Ammon's horn (tissue), 1 donor: ENCODE data around the gene CRKL.
"Not testable (repeated sequence)": the region's sequence is repeated elsewhere in the genome, so short reads cannot be mapped to it uniquely, and the experiment has no call there.

Experiments used
- DNase-seq: peaks from one replicate; pipeline ENCODE4 v3.0.0-alpha.2; 2016; ENCODE audit warnings: low spot score

The CRKL gene

DNA sequence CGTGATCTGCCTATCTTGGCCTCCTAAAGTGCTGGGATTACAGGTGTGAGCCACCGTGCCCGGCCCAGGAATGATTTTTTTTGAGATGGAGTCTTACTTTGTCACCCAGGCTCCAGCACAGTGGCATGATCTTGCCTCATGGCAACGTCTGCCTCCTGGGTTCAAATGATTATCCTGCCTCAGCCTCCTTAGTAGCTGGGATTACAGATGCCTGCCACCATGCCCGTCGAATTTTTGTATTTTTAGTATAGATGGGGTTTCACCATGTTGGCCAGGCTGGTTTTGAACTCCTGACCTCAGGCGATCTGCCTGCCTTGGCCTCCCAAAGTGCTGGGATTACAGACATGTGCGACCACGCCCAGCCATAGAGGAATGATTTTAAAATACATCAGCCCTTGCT lies 17.8 kb downstream of the CRKL start:
- DNase-seq: not testable (repeated sequence)

DNA sequence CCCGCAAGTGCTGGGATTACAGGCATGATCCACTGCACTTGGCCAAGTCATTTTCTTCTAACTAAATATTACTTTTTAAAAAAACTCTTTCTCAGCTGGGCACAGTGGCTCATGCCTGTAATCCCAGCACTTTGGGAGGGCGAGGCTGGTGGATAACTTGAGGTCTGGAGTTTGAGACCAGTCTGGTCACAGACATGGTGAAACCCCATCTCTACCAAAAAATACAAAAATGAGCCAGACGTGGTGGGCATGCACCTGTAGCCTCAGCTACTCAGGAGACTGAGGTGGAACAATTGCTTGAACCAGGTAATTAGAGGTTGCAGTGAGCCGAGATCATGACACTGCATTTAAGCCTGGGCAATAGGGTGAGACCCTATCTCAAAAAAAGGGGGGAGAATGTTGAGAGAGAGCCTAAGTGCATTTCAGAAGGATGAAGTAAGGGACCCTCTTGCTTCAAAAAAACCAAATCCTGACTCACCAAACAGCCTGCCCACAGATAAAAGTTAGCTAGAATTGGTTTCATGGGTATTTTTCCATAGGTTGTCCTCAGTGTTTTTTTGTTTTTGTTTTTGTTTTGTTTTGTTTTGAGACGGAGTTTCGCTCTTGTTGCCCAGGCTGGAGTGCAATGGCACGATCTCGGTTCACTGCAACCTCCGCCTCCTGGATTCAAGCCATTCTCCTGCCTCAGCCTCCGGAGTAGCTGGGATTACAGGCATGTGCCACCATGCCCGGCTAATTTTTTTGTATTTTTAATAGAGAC lies 18.8 kb downstream of the CRKL start:
- DNase-seq: not testable (repeated sequence)

- no peak for DNase-seq
Observed at GRCh38 chr22:20937031-20937793, 20.0 kb downstream of the CRKL start.

DNA sequence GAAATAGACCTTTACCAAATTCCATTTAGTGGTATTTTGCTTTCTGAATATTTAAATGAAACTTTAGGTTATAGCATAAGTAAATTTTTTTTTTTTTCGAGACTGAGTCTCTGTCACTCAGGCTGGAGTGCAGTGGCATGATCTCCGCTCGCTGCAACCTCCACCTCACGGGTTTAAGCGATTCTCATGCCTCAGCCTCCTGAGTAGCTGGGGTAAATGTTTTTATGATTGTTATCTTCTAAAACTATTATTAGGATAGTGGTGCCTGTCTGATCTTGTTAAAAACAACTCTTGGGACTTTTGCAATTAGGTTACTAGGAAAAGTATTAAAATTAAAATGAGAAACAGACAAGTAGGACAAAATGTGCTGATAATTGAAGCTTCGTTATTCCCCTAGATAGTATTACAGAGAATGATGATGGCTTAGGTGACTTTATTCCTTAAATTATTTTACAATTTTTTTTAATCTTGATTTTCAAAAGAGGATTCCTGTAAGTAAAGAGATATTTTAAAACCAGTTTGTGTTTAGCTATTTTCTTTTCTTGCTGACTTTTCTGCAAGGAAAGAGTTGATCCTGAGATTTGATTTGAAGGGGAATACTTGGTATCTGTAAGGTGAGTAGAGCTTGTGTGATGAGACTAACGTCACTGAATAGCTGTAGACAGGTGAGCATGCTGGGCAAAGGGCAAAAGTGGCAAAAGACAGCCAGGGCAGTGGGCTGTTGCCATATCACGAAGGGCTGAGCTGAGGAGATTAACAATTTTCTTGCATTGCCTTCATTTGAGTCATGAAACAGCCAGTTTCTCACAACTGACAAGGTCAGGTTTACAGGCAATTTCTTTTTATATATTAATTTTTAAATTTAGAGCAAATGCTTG lies 20.8 kb downstream of the CRKL start:
- DNase-seq: no peak

- DNase-seq: not testable (repeated sequence)
Observed at GRCh38 chr22:20939457-20940185, 22.4 kb downstream of the CRKL start.

- peak; percentile 30 for DNase-seq
Observed at GRCh38 chr22:20940186-20940651, 23.0 kb downstream of the CRKL start.

DNA sequence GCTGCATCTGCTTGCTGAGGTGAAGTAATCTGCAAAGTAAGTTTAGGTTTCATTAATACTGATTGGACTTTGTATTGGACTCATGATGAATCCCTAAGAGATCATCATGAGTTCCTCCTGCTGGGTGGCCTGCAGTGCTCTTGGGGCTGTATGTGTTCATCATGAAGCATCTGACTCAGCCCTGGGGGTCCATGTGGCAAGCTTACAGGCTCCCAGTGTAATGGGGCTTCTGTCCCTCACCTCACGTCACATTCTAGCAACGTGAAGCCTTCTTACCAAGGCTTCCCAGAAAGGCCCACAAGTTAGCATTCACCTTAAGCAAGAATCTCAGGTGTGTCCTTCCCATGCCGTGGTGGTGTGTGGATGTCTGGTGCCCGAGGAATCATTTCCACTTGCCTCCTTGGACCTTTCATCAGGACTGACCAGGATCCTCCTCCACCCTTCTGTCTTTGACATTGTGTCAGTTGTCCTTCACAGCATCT lies 23.7 kb downstream of the CRKL start:
- DNase-seq: no peak

DNA sequence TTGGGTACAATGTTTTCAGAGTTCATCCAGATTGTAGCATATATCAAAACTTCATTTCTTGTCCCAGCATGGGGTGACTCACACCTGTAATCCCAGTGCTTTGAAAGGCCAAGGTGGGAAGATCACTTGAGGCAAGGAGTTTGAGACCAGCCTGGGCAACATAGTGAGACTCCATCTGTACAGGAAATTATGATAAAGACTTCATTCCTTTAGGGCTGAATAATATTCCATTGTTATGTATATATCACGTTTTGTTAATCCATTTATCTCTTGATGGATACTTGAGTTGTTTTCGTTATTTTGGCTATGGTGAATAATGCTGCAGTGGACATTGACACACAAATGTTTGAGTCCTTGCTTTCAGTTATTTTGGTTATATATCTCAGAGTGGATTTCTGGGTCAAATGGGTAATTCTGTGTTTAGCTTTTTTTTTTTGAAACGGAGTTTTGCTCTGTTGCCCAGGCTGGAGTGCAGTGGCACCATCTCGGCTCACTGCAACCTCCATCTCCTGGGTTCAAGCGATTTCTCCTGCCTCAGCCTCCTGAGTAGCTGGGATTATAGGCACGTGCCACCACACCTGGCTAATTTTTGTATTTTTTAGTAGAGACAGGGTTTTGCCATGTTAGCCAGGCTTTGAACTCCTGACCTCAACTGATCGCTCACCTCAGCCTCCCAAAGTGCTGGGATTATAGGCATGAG lies 25.1 kb downstream of the CRKL start:
- not testable (repeated sequence) for DNase-seq

- no peak for DNase-seq
Observed at GRCh38 chr22:20943104-20943933, 26.1 kb downstream of the CRKL start.

GRCh38 chr22:20944042-20944441 lies 26.8 kb downstream of the CRKL start:
- DNase-seq: no peak

DNA sequence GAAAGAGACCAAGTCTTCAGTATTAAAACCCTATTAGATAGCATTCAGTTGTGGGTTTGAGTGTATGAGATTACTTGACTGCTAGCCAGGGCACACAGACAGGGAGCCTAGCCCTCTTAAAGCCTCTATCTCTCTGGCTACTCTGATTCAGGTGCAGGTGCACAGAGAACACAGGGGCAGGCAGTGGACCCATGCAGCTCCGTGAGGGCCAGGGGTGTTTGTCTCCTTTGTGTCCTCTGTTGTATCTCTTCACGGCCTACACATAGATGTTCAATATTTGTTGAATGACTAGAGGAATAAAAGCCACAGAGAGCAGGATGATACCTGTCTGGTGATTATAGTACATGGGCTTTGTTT lies 28.3 kb downstream of the CRKL start:
- no peak for DNase-seq

GRCh38 chr22:20946080-20946986 lies 29.1 kb downstream of the CRKL start:
- DNase-seq: no peak

- DNase-seq: no peak
Observed at GRCh38 chr22:20946991-20947390, 29.8 kb downstream of the CRKL start.

GRCh38 chr22:20948450-20948849 lies 31.2 kb downstream of the CRKL start:
- no peak for DNase-seq

- no peak for DNase-seq
Observed at GRCh38 chr22:20948989-20949388, 31.8 kb downstream of the CRKL start.

GRCh38 chr22:20949698-20950183 lies 32.5 kb downstream of the CRKL start:
- DNase-seq: no peak

GRCh38 chr22:20951151-20951931 lies 34.1 kb downstream of the CRKL start:
- no peak for DNase-seq

- no peak for DNase-seq
Observed at GRCh38 chr22:20951932-20952380, 34.7 kb downstream of the CRKL start.
